ENCODE measurements around the gene ELF1.
"Not testable (repeated sequence)": the region's sequence is repeated elsewhere in the genome, so short reads cannot be mapped to it uniquely, and the experiment has no call there.

The ELF1 gene

GRCh38 chr13:41019011-41019487 lies at the start of gene ELF1:
Gene ELF1, minus strand, starts transcription at chr13:41019316. Its CDS starts 37,262 bp downstream, at chr13:40982054.
- FAIRE-seq, result peak; percentile 98

GRCh38 chr13:41065078-41065477 lies 46.0 kb upstream of the ELF1 start:
- no peak for FAIRE-seq

GRCh38 chr13:41064493-41064892 lies 45.4 kb upstream of the ELF1 start:
- peak; percentile 90 for FAIRE-seq

- FAIRE-seq, result peak; percentile 81
Observed at GRCh38 chr13:41061914-41062837, 43.1 kb upstream of the ELF1 start.

GRCh38 chr13:41061075-41061913 lies 42.2 kb upstream of the ELF1 start, which contains the start of gene WBP4:
Gene WBP4, plus strand, starts transcription at chr13:41061509. Its CDS starts 165 bp downstream, at chr13:41061674.
- no peak for FAIRE-seq

- FAIRE-seq, result peak; percentile 24
Observed at GRCh38 chr13:41060724-41061074, 41.6 kb upstream of the ELF1 start.

GRCh38 chr13:41060082-41060723 lies 41.1 kb upstream of the ELF1 start:
- FAIRE-seq, result no peak

GRCh38 chr13:41059456-41060081 lies 40.5 kb upstream of the ELF1 start:
- no peak for FAIRE-seq

GRCh38 chr13:41058295-41059070 lies 39.4 kb upstream of the ELF1 start:
- no peak for FAIRE-seq

- no peak for FAIRE-seq
Observed at GRCh38 chr13:41056826-41057711, 38.0 kb upstream of the ELF1 start.

- FAIRE-seq, result no peak
Observed at GRCh38 chr13:41056194-41056593, 37.1 kb upstream of the ELF1 start.

- FAIRE-seq, result no peak
Observed at GRCh38 chr13:41054919-41055619, 36.0 kb upstream of the ELF1 start.

GRCh38 chr13:41054212-41054877 lies 35.2 kb upstream of the ELF1 start:
- FAIRE-seq, result peak; percentile 13

GRCh38 chr13:41053384-41053826 lies 34.3 kb upstream of the ELF1 start:
- FAIRE-seq, result no peak

- no peak for FAIRE-seq
Observed at GRCh38 chr13:41052441-41052840, 33.3 kb upstream of the ELF1 start.

- no peak for FAIRE-seq
Observed at GRCh38 chr13:41049480-41050440, 30.6 kb upstream of the ELF1 start.

GRCh38 chr13:41048640-41049039 lies 29.5 kb upstream of the ELF1 start:
- no peak for FAIRE-seq

GRCh38 chr13:41042419-41042818 lies 23.3 kb upstream of the ELF1 start:
- FAIRE-seq, result not testable (repeated sequence)

All from islet of Langerhans (tissue), 1 donor.